ENCODE data around the gene NGDN.
"Not testable (repeated sequence)": the region's sequence is repeated elsewhere in the genome, so short reads cannot be mapped to it uniquely, and the experiment has no call there.

Gene NGDN

GRCh38 chr14:23469127-23469905 lies at the start of gene NGDN:
Gene NGDN (plus strand): TSS chr14:23469703. CDS start chr14:23469716, 13 bp downstream.
- peak within 1 kb of the TSS; percentile 100 for H3K4me3 ChIP-seq (ENCODE audit: low read depth, low read length)

- no peak overlapping the region for H3K4me3 ChIP-seq (ENCODE audit: low read depth, low read length)
These were observed 47.9 kb upstream of the NGDN start for GRCh38 chr14:23421594-23421993.

GRCh38 chr14:23423657-23424056 lies 45.8 kb upstream of the NGDN start:
- H3K4me3 ChIP-seq (ENCODE audit: low read depth, low read length) = no peak overlapping the region

- no peak overlapping the region for H3K4me3 ChIP-seq (ENCODE audit: low read depth, low read length)
These were observed 44.3 kb upstream of the NGDN start for GRCh38 chr14:23425169-23425568.

- H3K4me3 ChIP-seq (ENCODE audit: low read depth, low read length) = not testable (repeated sequence)
These were observed 43.7 kb upstream of the NGDN start for GRCh38 chr14:23425798-23426197.

GRCh38 chr14:23428686-23429495 lies 40.6 kb upstream of the NGDN start:
- no peak overlapping the region for H3K4me3 ChIP-seq (ENCODE audit: low read depth, low read length)

- no peak overlapping the region for H3K4me3 ChIP-seq (ENCODE audit: low read depth, low read length)
These were observed 39.3 kb upstream of the NGDN start for GRCh38 chr14:23430016-23430722.

GRCh38 chr14:23430723-23431085 lies 38.8 kb upstream of the NGDN start:
- no peak overlapping the region for H3K4me3 ChIP-seq (ENCODE audit: low read depth, low read length)

- H3K4me3 ChIP-seq (ENCODE audit: low read depth, low read length) = no peak overlapping the region
These were observed 38.0 kb upstream of the NGDN start for GRCh38 chr14:23431486-23431885.

- no peak overlapping the region for H3K4me3 ChIP-seq (ENCODE audit: low read depth, low read length)
These were observed 37.2 kb upstream of the NGDN start for GRCh38 chr14:23432102-23432925.

GRCh38 chr14:23432946-23433345 lies 36.6 kb upstream of the NGDN start:
- no peak overlapping the region for H3K4me3 ChIP-seq (ENCODE audit: low read depth, low read length)

GRCh38 chr14:23433457-23433856 lies 36.0 kb upstream of the NGDN start:
- no peak overlapping the region for H3K4me3 ChIP-seq (ENCODE audit: low read depth, low read length)

- H3K4me3 ChIP-seq (ENCODE audit: low read depth, low read length) = no peak overlapping the region
These were observed 34.8 kb upstream of the NGDN start for GRCh38 chr14:23434488-23435222.

GRCh38 chr14:23435543-23436326 lies 33.8 kb upstream of the NGDN start, which contains the start of gene MYH7:
Gene MYH7 (minus strand): TSS chr14:23435660. CDS start chr14:23433732, 1,928 bp downstream.
- H3K4me3 ChIP-seq (ENCODE audit: low read depth, low read length) = no peak within 1 kb of the TSS

GRCh38 chr14:23436327-23437132 lies 33.0 kb upstream of the NGDN start:
- no peak overlapping the region for H3K4me3 ChIP-seq (ENCODE audit: low read depth, low read length)

- no peak overlapping the region for H3K4me3 ChIP-seq (ENCODE audit: low read depth, low read length)
These were observed 32.1 kb upstream of the NGDN start for GRCh38 chr14:23437133-23438100.

All from iPS-11a (cell line).